ENCODE measurements around the gene C17orf114.
A peak's percentile ranks its signal among the peaks of the same experiment; 100 is the strongest.

C17orf114 gene

GRCh38 chr17:4780325-4780955, 21.7 kb downstream of the C17orf114 start:
- TF ChIP-seq CTCF (IDR thresholded peaks at IDR 0.05; ENCODE audit: unreplicated experiment) = no peak
- Mint-ChIP-seq H3K4me1 (ENCODE audit: unreplicated experiment) (no peaks in the 10 kb centered on the region), H3K4me3 (ENCODE audit: unreplicated experiment) (no peak overlapping the region), H3K27ac (ENCODE audit: unreplicated experiment) (no peak overlapping the region), H3K27me3 (ENCODE audit: unreplicated experiment) (peaks cover 4% of the 10 kb centered on the region), H3K9me3 (ENCODE audit: unreplicated experiment) (no peaks in the 10 kb centered on the region), H3K36me3 (ENCODE audit: low read depth, unreplicated experiment) (no peaks in the 10 kb centered on the region)
- no peak for DNase-seq (ENCODE audit: low spot score)

- Mint-ChIP-seq H3K4me1 (ENCODE audit: unreplicated experiment) (no peaks in the 10 kb centered on the region), H3K9me3 (ENCODE audit: unreplicated experiment) (no peaks in the 10 kb centered on the region), H3K4me3 (ENCODE audit: unreplicated experiment) (no peak overlapping the region), H3K36me3 (ENCODE audit: low read depth, unreplicated experiment) (no peaks in the 10 kb centered on the region), H3K27me3 (ENCODE audit: unreplicated experiment) (peaks cover 4% of the 10 kb centered on the region), H3K27ac (ENCODE audit: unreplicated experiment) (no peak overlapping the region)
- no peak for DNase-seq (ENCODE audit: low spot score)
- no peak for TF ChIP-seq CTCF (IDR thresholded peaks at IDR 0.05; ENCODE audit: unreplicated experiment)
These were observed 24.0 kb downstream of the C17orf114 start for GRCh38 chr17:4777969-4778760.

GRCh38 chr17:4772235-4772613, 29.9 kb downstream of the C17orf114 start:
- no peak for DNase-seq (ENCODE audit: low spot score)
- no peak overlapping the region for H3K4me3 Mint-ChIP-seq (ENCODE audit: unreplicated experiment)
- H3K27ac Mint-ChIP-seq (ENCODE audit: unreplicated experiment) = no peak overlapping the region
- H3K36me3 Mint-ChIP-seq (ENCODE audit: low read depth, unreplicated experiment) = no peaks in the 10 kb centered on the region
- H3K27me3 Mint-ChIP-seq (ENCODE audit: unreplicated experiment) = no peaks in the 10 kb centered on the region
- H3K4me1 Mint-ChIP-seq (ENCODE audit: unreplicated experiment) = no peaks in the 10 kb centered on the region
- no peaks in the 10 kb centered on the region for H3K9me3 Mint-ChIP-seq (ENCODE audit: unreplicated experiment)
- no peak for TF ChIP-seq CTCF (IDR thresholded peaks at IDR 0.05; ENCODE audit: unreplicated experiment)

GRCh38 chr17:4771519-4772234, 30.5 kb downstream of the C17orf114 start, which contains the start of gene TM4SF5:
TM4SF5 (plus strand) TSS chr17:4771886; CDS start chr17:4771923, 37 bp downstream.
- no peak for DNase-seq (ENCODE audit: low spot score)
- no peak for TF ChIP-seq CTCF (IDR thresholded peaks at IDR 0.05; ENCODE audit: unreplicated experiment)
- H3K36me3 Mint-ChIP-seq (ENCODE audit: low read depth, unreplicated experiment) = no peaks in the 10 kb centered on the region
- no peaks in the 10 kb centered on the region for H3K27me3 Mint-ChIP-seq (ENCODE audit: unreplicated experiment)
- no peaks in the 10 kb centered on the region for H3K9me3 Mint-ChIP-seq (ENCODE audit: unreplicated experiment)
- H3K27ac Mint-ChIP-seq (ENCODE audit: unreplicated experiment) = no peak within 1 kb of the TSS
- H3K4me1 Mint-ChIP-seq (ENCODE audit: unreplicated experiment) = no peaks in the 10 kb centered on the region
- peak within 1 kb of the TSS; percentile 53 for H3K4me3 Mint-ChIP-seq (ENCODE audit: unreplicated experiment)
